Activated T-cell treated with anti-CD3 and anti-CD28 coated beads, Interleukin-2, amount 50 U/mL, for 72 hours (primary cell): ENCODE data around the gene DOCK1. TPM values are rescaled to one million over a fixed set of nuclear protein-coding genes. Genes with fewer than 3 reads are reported as not detected.

Source experiments
- ATAC-seq, 2 donors: fragments of 150-1000 bp; cut with Tn5 transposase; replicated peaks in 1 of 2; 2 replicates each; pipeline ENCODE4 v1.10.0; 2021; ENCODE audit warnings: moderate library complexity in 2 of 2, mild to moderate bottlenecking in 1 of 2
- DNase-seq, 2 donors: peaks; one replicate each; pipeline ENCODE4 v3.0.0; 2021 to 2022; ENCODE audit warnings: mixed read lengths in 1 of 2
- H3K27ac Mint-ChIP-seq: one replicate; pipeline ENCODE4 v1.8.0; 2022; ENCODE audit warnings: mild to moderate bottlenecking, moderate library complexity, mixed read lengths
- H3K27me3 Mint-ChIP-seq: one replicate; pipeline ENCODE4 v1.8.0; 2022; ENCODE audit warnings: low read depth, mixed read lengths
- H3K36me3 Mint-ChIP-seq, 2 donors: one replicate each; pipeline ENCODE4 v1.8.0; 2022; ENCODE audit warnings: mixed read lengths in 2 of 2, mild to moderate bottlenecking in 1 of 2; ENCODE audit not compliant: insufficient read depth in 2 of 2
- H3K4me1 Mint-ChIP-seq: one replicate; pipeline ENCODE4 v1.8.0; 2022; ENCODE audit warnings: low read depth, mixed read lengths
- H3K4me3 Mint-ChIP-seq, 2 donors: one replicate each; pipeline ENCODE4 v1.8.0; 2022; ENCODE audit warnings: mild to moderate bottlenecking in 2 of 2, mixed read lengths in 2 of 2, moderate library complexity in 2 of 2
- H3K9me3 Mint-ChIP-seq, 2 donors: one replicate each; pipeline ENCODE4 v1.8.0; 2022; ENCODE audit warnings: mixed read lengths in 2 of 2
- total RNA-seq, 2 donors: library from RNA; stranded (reverse); gene quantifications; one replicate each; pipeline ENCODE4 v1.2.3, GENCODE V29; 2022

The DOCK1 gene
- total RNA-seq, 2 donors from 2014 or later, result 0.35 to 0.53 TPM

DNA sequence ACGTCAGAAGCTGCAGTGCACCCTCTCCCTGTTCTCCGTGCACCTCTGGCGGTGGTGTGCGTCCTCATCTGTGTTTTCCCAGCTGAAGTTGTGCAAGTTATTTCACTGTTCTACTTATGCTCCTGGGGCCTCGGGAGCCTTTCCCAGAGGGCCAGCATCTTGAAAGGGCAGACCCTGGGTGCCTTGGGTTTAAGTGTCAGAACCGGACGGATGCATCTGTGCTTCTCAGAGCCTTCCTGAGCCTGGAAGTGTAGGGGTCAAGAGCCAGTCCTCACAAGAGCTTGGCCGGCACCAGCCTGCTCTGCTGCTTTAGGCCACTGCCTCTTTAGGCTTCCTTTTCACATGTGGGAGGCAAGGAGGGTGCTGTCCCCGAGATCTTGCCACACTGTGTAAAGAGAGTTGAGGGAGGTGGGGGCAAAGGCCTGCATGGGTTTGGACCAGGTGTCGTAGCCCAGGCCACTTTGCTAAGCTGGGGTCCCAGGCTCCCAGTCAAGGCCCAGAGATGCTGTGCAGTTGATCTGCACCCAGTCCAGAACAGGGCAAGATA is 515.0 kb downstream of the DOCK1 start:
- H3K27me3 Mint-ChIP-seq, result no peaks in the 10 kb centered on the region
- ATAC-seq (no peak), DNase-seq (no peak)
- no peaks in the 10 kb centered on the region for H3K4me1 Mint-ChIP-seq
- H3K36me3 Mint-ChIP-seq, result no peaks in the 10 kb centered on the region
- no peaks in the 10 kb centered on the region for H3K9me3 Mint-ChIP-seq
- H3K4me3 Mint-ChIP-seq, result no peak overlapping the region
- H3K27ac Mint-ChIP-seq, result no peak overlapping the region

DNA sequence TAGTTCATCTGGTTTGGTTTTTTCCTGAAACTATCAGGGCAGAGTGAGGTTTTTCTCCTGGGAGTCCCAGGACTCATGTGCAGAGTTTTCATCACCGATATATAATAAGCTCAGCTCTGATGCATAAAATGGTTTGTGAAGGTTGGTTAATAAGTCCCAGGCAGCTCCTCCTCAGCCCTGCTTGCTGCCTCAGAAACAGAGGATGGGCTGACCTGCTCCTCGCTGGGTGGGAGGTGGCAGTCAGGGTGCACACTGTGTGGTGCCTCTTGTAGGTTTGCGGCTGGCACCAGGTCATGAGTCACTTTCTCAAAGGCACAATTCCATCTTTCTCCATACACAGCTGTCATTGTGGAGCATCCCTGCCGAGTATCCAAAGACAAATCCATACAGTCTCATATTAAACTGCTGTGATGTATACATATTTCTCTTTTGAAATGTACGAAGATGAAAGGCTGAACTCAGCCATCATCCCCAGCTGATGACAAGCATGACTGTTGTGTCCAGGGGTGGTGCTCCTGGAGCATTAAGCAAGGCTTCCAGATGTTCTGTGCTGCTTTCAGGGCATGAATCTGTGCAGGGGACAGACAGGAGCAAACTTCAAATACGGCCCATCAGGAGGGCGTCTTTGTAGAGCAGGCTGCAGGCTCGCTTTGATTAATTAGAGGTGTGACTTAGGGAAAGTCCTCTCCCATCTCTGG is 518.1 kb downstream of the DOCK1 start:
- Mint-ChIP-seq H3K4me1 (no peaks in the 10 kb centered on the region), H3K4me3 (no peak overlapping the region), H3K36me3 (no peaks in the 10 kb centered on the region), H3K27me3 (no peaks in the 10 kb centered on the region), H3K9me3 (no peaks in the 10 kb centered on the region), H3K27ac (no peak overlapping the region)
- ATAC-seq (no peak), DNase-seq (no peak)

DNA sequence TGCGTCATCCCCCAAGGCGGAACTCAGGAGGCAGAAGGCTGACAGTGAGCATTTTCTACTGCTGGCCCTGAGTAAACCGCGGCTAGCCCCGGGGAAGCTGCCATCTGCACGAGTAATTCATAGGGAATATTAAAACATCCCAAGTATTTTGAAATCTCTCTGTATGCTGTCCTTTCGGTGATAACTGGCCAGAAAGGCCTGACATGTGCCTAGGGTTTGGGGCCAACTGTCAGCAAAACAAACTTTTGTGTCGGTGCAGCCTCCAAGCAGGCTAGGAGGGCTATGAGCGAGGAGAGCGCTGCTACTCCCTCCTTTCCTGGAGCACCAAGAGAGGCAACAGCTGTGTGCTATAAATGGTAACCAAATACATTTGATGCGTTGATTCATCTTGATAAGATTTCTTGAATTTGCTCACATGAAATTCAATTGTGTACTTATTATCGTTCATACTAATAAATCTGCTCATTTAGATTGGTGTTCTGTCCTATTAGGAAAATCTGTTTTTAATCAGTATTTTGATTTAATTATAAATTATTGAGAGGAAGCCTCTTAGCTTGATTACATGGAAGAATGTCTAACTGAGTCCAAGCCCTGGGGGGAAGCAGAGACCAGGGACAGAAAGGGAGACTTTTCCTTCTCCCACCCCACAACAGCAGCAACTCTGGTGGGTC is 519.5 kb downstream of the DOCK1 start:
- H3K9me3 Mint-ChIP-seq, result no peaks in the 10 kb centered on the region
- no peak overlapping the region for H3K4me3 Mint-ChIP-seq
- H3K4me1 Mint-ChIP-seq, result no peaks in the 10 kb centered on the region
- no peak overlapping the region for H3K27ac Mint-ChIP-seq
- no peak for ATAC-seq
- no peak for DNase-seq
- H3K27me3 Mint-ChIP-seq, result no peaks in the 10 kb centered on the region
- H3K36me3 Mint-ChIP-seq, result no peaks in the 10 kb centered on the region

DNA sequence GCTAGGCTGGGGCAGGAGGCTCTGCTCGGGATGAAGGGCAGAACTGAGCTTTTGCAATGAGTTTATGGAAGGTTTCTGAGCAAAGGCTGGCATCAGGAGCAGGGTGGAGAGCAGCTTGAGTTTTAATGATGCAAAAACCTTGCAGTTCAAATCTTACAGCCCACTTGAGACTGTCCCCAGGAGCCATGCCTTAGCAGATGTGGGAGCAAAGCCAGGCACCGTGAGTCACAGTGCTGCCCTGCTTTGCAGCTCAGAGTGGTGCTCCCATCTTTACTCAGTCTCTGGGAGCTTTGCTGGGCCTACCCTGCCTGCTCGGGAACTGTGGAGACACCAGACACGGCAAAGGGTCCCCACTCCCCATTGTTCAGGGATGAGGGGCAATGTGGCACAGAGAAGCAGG is 521.5 kb downstream of the DOCK1 start:
- Mint-ChIP-seq H3K4me3 (no peak overlapping the region), H3K27me3 (no peaks in the 10 kb centered on the region), H3K36me3 (no peaks in the 10 kb centered on the region), H3K9me3 (no peaks in the 10 kb centered on the region), H3K4me1 (no peaks in the 10 kb centered on the region), H3K27ac (no peak overlapping the region)
- ATAC-seq (no peak), DNase-seq (no peak)

DNA sequence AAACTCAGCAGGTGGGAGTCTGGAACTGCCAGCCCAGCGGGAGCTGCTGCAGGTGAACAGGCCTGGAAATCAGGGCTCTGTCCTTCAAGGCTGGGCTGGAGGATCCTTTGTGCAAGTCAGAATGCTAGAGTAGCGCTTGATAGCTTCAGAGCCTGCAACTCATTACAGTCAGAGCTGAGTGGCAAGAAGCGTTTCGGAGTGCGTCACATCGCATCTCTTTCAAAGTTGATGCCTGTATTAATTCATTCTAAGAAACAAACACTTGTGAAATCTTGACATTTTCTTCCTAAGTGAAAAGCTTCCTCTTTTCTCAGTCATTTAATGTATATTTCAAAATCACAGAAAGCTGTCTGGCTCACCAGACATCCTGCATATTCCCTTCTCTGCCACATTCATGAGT is 522.7 kb downstream of the DOCK1 start:
- no peak for DNase-seq
- ATAC-seq, result no peak
- no peaks in the 10 kb centered on the region for H3K4me1 Mint-ChIP-seq
- no peak overlapping the region for H3K27ac Mint-ChIP-seq
- H3K9me3 Mint-ChIP-seq, result no peaks in the 10 kb centered on the region
- H3K27me3 Mint-ChIP-seq, result no peaks in the 10 kb centered on the region
- H3K4me3 Mint-ChIP-seq, result no peak overlapping the region
- no peaks in the 10 kb centered on the region for H3K36me3 Mint-ChIP-seq

DNA sequence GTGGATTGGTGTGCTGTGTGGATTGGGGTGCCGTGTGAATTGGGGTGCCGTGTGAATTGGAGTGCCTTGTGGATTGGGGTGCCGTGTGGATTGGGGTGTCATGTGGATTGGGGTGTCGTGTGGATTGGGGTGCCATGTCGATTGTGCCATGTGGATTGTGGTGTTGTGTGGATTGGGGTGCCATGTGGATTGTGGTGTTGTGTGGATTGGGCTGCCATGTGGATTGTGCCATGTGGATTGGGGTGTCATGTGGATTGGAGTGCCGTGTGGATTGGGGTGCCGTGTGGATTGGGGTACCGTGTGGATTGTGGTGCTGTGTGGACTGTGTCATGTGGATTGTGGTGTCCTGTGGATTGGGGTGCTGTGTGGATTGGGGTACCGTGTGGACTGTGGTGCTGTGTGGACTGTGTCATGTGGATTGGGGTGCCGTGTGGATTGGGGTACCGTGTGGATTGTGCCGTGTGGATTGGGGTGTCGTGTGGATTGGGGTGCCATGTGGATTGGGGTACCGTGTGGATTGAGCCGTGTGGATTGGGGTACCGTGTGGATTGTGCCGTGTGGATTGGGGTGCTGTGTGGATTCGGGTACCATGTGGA is 523.3 kb downstream of the DOCK1 start:
- no peak overlapping the region for H3K27ac Mint-ChIP-seq
- no peaks in the 10 kb centered on the region for H3K36me3 Mint-ChIP-seq
- H3K27me3 Mint-ChIP-seq, result no peaks in the 10 kb centered on the region
- H3K9me3 Mint-ChIP-seq, result no peaks in the 10 kb centered on the region
- ATAC-seq (no peak), DNase-seq (no peak)
- H3K4me3 Mint-ChIP-seq, result no peak overlapping the region
- no peaks in the 10 kb centered on the region for H3K4me1 Mint-ChIP-seq

DNA sequence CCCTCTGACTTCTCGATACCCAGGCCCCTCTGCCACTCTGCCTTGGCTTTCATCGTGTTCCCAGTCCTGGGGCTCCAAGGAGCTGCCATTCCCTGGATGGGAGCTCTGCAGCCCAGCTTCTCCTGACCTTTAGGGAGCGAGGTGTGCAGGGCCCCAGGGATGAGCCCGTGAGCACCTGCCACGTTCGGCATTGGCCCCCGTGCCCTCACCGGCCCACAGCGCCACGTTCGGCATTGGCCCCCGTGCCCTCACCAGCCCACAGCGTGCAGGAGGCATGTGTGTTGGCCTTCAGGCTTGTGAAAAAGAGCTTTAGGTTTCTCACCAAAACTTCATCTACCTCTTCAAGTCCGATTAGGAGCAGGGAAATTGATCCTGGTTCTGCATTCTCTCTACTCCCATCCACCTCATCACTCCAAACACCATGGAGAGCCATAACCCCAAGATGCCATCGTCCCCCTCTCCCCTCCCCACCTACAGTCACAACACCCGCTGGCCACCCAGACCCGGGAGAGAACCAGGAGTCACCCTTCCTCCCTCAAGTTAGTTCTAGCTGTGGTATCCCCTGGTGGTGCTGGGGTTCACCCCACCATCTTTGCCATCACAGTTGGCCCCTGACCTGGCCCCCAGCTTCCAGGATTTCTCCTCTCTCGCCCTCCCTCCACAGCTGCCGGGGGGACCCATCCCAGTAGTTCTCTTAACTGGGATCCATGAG is 524.5 kb downstream of the DOCK1 start:
- H3K9me3 Mint-ChIP-seq, result no peaks in the 10 kb centered on the region
- H3K27me3 Mint-ChIP-seq, result no peaks in the 10 kb centered on the region
- ATAC-seq (no peak), DNase-seq (no peak)
- H3K36me3 Mint-ChIP-seq, result no peaks in the 10 kb centered on the region
- H3K27ac Mint-ChIP-seq, result no peak overlapping the region
- H3K4me1 Mint-ChIP-seq, result no peaks in the 10 kb centered on the region
- H3K4me3 Mint-ChIP-seq, result no peak overlapping the region

DNA sequence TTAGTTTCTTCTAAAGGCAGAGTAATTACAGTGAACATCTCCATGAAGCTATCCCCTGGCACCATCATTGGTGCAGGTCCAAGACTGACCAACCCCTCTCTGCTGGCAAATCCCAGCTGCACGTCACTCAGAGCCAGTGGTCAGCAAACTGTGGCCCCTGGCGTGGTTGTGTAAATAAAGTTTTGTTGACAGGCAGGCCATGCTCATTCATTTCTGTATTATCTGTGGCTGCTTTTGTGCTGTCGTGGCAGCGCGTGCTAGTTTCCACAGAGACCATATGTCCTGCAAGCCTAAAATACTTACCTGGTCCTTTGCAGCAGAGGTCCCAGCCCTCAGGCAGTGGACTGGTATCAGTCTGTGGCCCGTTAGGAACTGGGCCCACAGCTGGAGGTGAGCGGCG is 526.3 kb downstream of the DOCK1 start:
- Mint-ChIP-seq H3K4me1 (no peaks in the 10 kb centered on the region), H3K9me3 (no peaks in the 10 kb centered on the region), H3K36me3 (no peaks in the 10 kb centered on the region), H3K4me3 (no peak overlapping the region), H3K27me3 (no peaks in the 10 kb centered on the region), H3K27ac (no peak overlapping the region)
- no peak for ATAC-seq
- no peak for DNase-seq

DNA sequence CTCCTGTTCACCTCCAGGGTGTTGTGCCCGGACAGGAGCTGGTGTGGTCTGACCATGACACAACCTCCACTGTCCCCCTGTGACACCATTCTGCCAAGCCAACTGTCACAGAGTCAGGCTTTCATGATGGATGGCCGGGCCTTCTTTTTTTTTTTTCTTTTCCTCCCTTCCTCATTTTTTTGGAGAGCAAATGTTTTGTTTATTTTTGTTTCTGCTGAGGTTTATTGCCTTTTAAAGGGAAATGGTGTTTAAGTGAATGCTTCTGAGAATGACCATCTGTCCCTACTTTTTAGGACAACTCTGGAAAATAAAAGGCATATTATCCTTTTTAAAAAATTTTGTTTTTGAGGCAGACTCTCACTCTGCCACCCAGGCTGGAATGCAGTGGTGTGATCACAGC is 528.8 kb downstream of the DOCK1 start:
- no peak for ATAC-seq
- no peaks in the 10 kb centered on the region for H3K9me3 Mint-ChIP-seq
- H3K27ac Mint-ChIP-seq, result no peak overlapping the region
- H3K4me1 Mint-ChIP-seq, result no peaks in the 10 kb centered on the region
- no peak for DNase-seq
- no peak overlapping the region for H3K4me3 Mint-ChIP-seq
- no peaks in the 10 kb centered on the region for H3K27me3 Mint-ChIP-seq
- H3K36me3 Mint-ChIP-seq, result no peaks in the 10 kb centered on the region

DNA sequence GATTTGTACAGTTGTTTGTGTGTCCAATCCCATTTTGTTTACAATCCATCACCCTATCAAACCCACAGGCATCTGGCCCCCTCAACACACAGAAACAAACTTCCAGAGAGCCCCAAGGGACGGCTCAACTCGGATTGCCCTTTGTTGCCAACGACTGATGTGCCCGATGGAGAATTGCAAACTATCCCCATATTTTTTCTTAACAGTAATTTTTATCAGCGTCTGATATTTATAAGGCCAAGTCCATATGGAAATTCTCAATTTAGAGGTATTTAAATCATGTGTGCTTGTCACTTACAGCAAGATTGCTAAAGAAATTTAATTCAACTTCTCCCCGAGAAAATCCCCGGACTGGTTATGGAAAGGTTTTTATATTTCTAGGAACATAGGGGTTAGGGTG is 530.0 kb downstream of the DOCK1 start:
- no peak overlapping the region for H3K4me3 Mint-ChIP-seq
- no peak overlapping the region for H3K27ac Mint-ChIP-seq
- H3K4me1 Mint-ChIP-seq, result no peaks in the 10 kb centered on the region
- no peak for DNase-seq
- no peak for ATAC-seq
- H3K9me3 Mint-ChIP-seq, result no peaks in the 10 kb centered on the region
- no peaks in the 10 kb centered on the region for H3K27me3 Mint-ChIP-seq
- no peaks in the 10 kb centered on the region for H3K36me3 Mint-ChIP-seq

DNA sequence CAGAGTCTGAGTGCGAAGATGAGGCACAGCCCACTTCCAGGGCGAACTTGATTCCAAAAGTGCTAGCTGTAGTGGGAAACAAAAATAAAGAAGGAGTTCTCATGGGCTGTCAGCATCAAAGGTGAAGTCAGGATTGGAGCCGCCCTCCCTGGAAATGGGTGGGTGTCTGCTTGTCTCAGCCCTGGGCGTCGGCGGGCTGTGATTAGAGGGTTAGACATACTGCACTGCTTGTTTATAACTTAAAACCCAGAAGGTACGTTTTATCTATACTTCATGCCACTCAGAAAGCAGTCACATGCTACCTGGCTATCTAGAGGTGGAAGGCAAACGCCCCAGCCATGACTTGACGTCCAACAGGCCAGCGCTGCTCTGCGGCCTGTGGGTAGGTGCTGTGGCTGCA is 535.1 kb downstream of the DOCK1 start:
- ATAC-seq (no peak), DNase-seq (no peak)
- Mint-ChIP-seq H3K27ac (no peak overlapping the region), H3K9me3 (no peaks in the 10 kb centered on the region), H3K36me3 (no peaks in the 10 kb centered on the region), H3K27me3 (no peaks in the 10 kb centered on the region), H3K4me3 (no peak overlapping the region), H3K4me1 (no peaks in the 10 kb centered on the region)

DNA sequence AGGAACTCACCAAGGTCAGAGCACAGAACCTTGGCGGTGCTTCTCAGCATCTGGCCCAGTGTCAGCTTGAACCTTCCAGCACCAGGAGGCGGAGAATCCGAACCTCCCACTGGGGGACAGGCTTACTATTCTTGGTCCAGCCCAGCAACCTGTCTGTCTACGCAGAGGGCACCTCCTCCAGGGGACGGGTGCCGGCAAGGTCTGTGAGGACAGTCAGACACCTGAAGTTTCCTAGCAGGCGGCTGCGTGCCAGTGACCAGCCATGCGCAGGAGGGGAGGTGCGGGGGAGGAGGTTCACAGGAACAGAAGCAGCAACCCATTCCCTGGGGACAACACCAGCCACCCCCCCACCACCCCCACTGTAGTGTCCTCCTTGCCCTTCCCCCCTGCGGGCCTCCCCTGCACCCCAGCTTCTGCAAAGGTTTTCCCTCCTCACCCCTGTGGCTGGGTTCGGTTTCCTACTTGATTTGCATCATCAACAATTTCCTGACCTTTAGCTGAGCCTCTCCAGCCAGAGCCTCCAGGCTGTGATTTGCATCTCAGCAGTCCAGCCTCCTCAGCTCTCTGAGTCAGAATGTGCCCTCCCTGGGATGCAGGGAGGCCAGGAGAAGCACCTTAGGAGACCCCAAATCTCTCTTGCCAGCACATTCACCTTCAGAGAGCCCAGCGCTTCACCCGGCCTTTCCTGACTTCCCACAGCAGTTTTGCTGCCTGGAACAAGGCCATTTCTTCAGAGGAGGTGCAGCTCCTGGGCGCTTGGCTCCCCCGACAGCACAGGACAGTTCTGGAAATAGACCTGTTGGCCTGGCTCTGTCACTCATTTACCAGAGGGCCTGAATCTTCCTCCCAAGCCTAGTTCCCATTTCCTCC is 536.4 kb downstream of the DOCK1 start:
- ATAC-seq, result no peak
- Mint-ChIP-seq H3K27me3 (no peaks in the 10 kb centered on the region), H3K4me3 (no peak overlapping the region), H3K9me3 (no peaks in the 10 kb centered on the region), H3K4me1 (no peaks in the 10 kb centered on the region), H3K27ac (no peak overlapping the region), H3K36me3 (no peaks in the 10 kb centered on the region)
- DNase-seq, result no peak

DNA sequence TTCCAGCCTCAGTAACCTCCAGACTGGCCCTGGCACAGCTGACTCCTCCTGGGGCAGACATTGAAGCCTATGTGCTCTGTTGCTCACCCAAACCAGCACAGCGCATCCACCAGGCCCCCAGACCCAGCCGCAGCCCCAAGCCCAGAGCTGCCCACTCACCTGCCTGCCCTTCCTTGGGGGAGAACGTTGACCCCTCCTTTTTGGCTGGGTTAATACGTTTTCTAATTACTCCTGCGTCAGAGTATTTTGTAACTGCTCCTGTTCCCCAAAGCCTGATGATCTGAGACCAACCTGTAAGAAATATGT is 536.9 kb downstream of the DOCK1 start:
- ATAC-seq (no peak), DNase-seq (no peak)
- H3K36me3 Mint-ChIP-seq, result no peaks in the 10 kb centered on the region
- H3K27ac Mint-ChIP-seq, result no peak overlapping the region
- H3K4me3 Mint-ChIP-seq, result no peak overlapping the region
- H3K27me3 Mint-ChIP-seq, result no peaks in the 10 kb centered on the region
- H3K9me3 Mint-ChIP-seq, result no peaks in the 10 kb centered on the region
- no peaks in the 10 kb centered on the region for H3K4me1 Mint-ChIP-seq
